ENCODE measurements around the gene LYPD6.

Gene LYPD6

GRCh38 chr2:149291881-149292280 lies 38.5 kb upstream of the LYPD6 start:
- TF ChIP-seq REST (IDR thresholded peaks at IDR 0.05; ENCODE audit: low read depth): no peak
- TF ChIP-seq USF1 (IDR thresholded peaks at IDR 0.05): no peak
- TF ChIP-seq TAF1 (IDR thresholded peaks at IDR 0.05; ENCODE audit: low read depth): no peak
- TF ChIP-seq EP300 (IDR thresholded peaks at IDR 0.05; ENCODE audit: borderline replicate concordance): no peak
- no peak for TF ChIP-seq NFIC (IDR thresholded peaks at IDR 0.05)
- no peak for TF ChIP-seq ZBTB7A (IDR thresholded peaks at IDR 0.05; ENCODE audit: low read depth)
- no peak for TF ChIP-seq YY1 (IDR thresholded peaks at IDR 0.05; ENCODE audit: low read depth)
- no peak for TF ChIP-seq CREB1 (IDR thresholded peaks at IDR 0.05; ENCODE audit: low read depth)
- no peak for TF ChIP-seq EGR1 (IDR thresholded peaks at IDR 0.05)
- no peak for TF ChIP-seq FOXM1 (IDR thresholded peaks at IDR 0.05; ENCODE audit: borderline replicate concordance, low read depth)

- TF ChIP-seq TEAD4 (IDR thresholded peaks at IDR 0.05) (no peak), MAX (IDR thresholded peaks at IDR 0.05) (no peak), TAF1 (IDR thresholded peaks at IDR 0.05; ENCODE audit: low read depth) (no peak), EGR1 (IDR thresholded peaks at IDR 0.05) (no peak), CEBPB (IDR thresholded peaks at IDR 0.05) (no peak), USF1 (IDR thresholded peaks at IDR 0.05) (no peak), NFIC (IDR thresholded peaks at IDR 0.05) (no peak), ZBTB7A (IDR thresholded peaks at IDR 0.05; ENCODE audit: low read depth) (no peak), RAD21 (IDR thresholded peaks at IDR 0.05; ENCODE audit: low read depth) (no peak), EP300 (IDR thresholded peaks at IDR 0.05; ENCODE audit: borderline replicate concordance) (no peak)
Measured at GRCh38 chr2:149296031-149296430, 34.4 kb upstream of the LYPD6 start.

GRCh38 chr2:149307014-149307413 lies 23.4 kb upstream of the LYPD6 start:
- TF ChIP-seq FOXM1 (IDR thresholded peaks at IDR 0.05; ENCODE audit: borderline replicate concordance, low read depth) (no peak), RAD21 (IDR thresholded peaks at IDR 0.05; ENCODE audit: low read depth) (no peak), EGR1 (IDR thresholded peaks at IDR 0.05) (no peak), REST (IDR thresholded peaks at IDR 0.05; ENCODE audit: low read depth) (no peak), EP300 (IDR thresholded peaks at IDR 0.05; ENCODE audit: borderline replicate concordance) (no peak), CREB1 (IDR thresholded peaks at IDR 0.05; ENCODE audit: low read depth) (no peak), ZBTB7A (IDR thresholded peaks at IDR 0.05; ENCODE audit: low read depth) (no peak), TEAD4 (IDR thresholded peaks at IDR 0.05) (no peak)

- TF ChIP-seq NFIC (IDR thresholded peaks at IDR 0.05): no peak
- TF ChIP-seq CEBPB (IDR thresholded peaks at IDR 0.05): no peak
- no peak for TF ChIP-seq EGR1 (IDR thresholded peaks at IDR 0.05)
- no peak for TF ChIP-seq REST (IDR thresholded peaks at IDR 0.05; ENCODE audit: low read depth)
Measured at GRCh38 chr2:149310349-149310748, 20.0 kb upstream of the LYPD6 start.

GRCh38 chr2:149312039-149312438 lies 18.3 kb upstream of the LYPD6 start:
- TF ChIP-seq TEAD4 (IDR thresholded peaks at IDR 0.05): no peak
- TF ChIP-seq CEBPB (IDR thresholded peaks at IDR 0.05): no peak
- TF ChIP-seq USF1 (IDR thresholded peaks at IDR 0.05): no peak
- no peak for TF ChIP-seq YY1 (IDR thresholded peaks at IDR 0.05; ENCODE audit: low read depth)
- TF ChIP-seq TAF1 (IDR thresholded peaks at IDR 0.05; ENCODE audit: low read depth): no peak
- no peak for TF ChIP-seq REST (IDR thresholded peaks at IDR 0.05; ENCODE audit: low read depth)
- TF ChIP-seq EP300 (IDR thresholded peaks at IDR 0.05; ENCODE audit: borderline replicate concordance): no peak
- TF ChIP-seq RAD21 (IDR thresholded peaks at IDR 0.05; ENCODE audit: low read depth): no peak
- no peak for TF ChIP-seq ZBTB7A (IDR thresholded peaks at IDR 0.05; ENCODE audit: low read depth)
- no peak for TF ChIP-seq TCF12 (IDR thresholded peaks at IDR 0.05; ENCODE audit: low read depth)
- TF ChIP-seq NFIC (IDR thresholded peaks at IDR 0.05): no peak
- TF ChIP-seq CREB1 (IDR thresholded peaks at IDR 0.05; ENCODE audit: low read depth): no peak
- TF ChIP-seq EGR1 (IDR thresholded peaks at IDR 0.05): no peak

All from Ishikawa (cell line).